Stimulated activated CD4-positive, alpha-beta T cell treated with anti-CD3 and anti-CD28 coated beads, Interleukin-4, amount 100 ng/mL, for 4 hours (primary cell): ENCODE data around the gene LILRA6.
"Not testable (repeated sequence)": the region's sequence is repeated elsewhere in the genome, so short reads cannot be mapped to it uniquely, and the experiment has no call there.

Experiments used
- DNase-seq, 2 experiments: peaks; one replicate each; pipeline ENCODE4 v3.0.0-alpha.2; 2020

Gene LILRA6

GRCh38 chr19:54206030-54206830 lies 36.4 kb downstream of the LILRA6 start:
- DNase-seq, result no peak

GRCh38 chr19:54204767-54205468 lies 37.7 kb downstream of the LILRA6 start:
- no peak for DNase-seq

GRCh38 chr19:54203151-54203611 lies 39.4 kb downstream of the LILRA6 start:
- no peak for DNase-seq

GRCh38 chr19:54201980-54202379 lies 40.6 kb downstream of the LILRA6 start:
- no peak for DNase-seq

GRCh38 chr19:54201172-54201701 lies 41.4 kb downstream of the LILRA6 start:
- no peak for DNase-seq

GRCh38 chr19:54199401-54199800 lies 43.2 kb downstream of the LILRA6 start:
- DNase-seq, result no peak

GRCh38 chr19:54197121-54197520 lies 45.5 kb downstream of the LILRA6 start:
- no peak for DNase-seq

GRCh38 chr19:54196536-54196935 lies 46.1 kb downstream of the LILRA6 start:
- DNase-seq, result no peak

- DNase-seq, result not testable (repeated sequence)
Measured at GRCh38 chr19:54194463-54194862, 48.1 kb downstream of the LILRA6 start.

GRCh38 chr19:54193011-54193410 lies 49.6 kb downstream of the LILRA6 start:
- DNase-seq, result no peak

GRCh38 chr19:54191811-54192453 lies 50.7 kb downstream of the LILRA6 start:
- no peak for DNase-seq

GRCh38 chr19:54191011-54191810 lies 51.4 kb downstream of the LILRA6 start, which contains the start of gene TSEN34:
TSEN34 (plus strand) TSS chr19:54191308; CDS start chr19:54191365, 57 bp downstream.
- DNase-seq, result peak; percentile 84 to 87

- DNase-seq, result peak; percentile 100
Measured at GRCh38 chr19:54190503-54191010, 52.0 kb downstream of the LILRA6 start.

- peak; percentile 99 to 100 for DNase-seq
Measured at GRCh38 chr19:54189735-54190502, 52.7 kb downstream of the LILRA6 start.

GRCh38 chr19:54189145-54189734 lies 53.4 kb downstream of the LILRA6 start, which contains the start of gene MBOAT7:
MBOAT7 (minus strand) TSS chr19:54189580; CDS start chr19:54188508, 1,072 bp downstream.
- no peak for DNase-seq

GRCh38 chr19:54188215-54188871 lies 54.2 kb downstream of the LILRA6 start:
- peak; percentile 47 to 76 for DNase-seq

- no peak for DNase-seq
Measured at GRCh38 chr19:54186934-54187381, 55.6 kb downstream of the LILRA6 start.
